Measurements from ENCODE around the gene NBEAL2. TPM values are rescaled to one million over a fixed set of nuclear protein-coding genes. Genes with fewer than 3 reads are reported as not detected.

NBEAL2 gene
- total RNA-seq, 4 donors from 2014 or later, result 4.1 to 8.7 (median 7.5) TPM

- no peaks in the 10 kb centered on the region for H3K36me3 ChIP-seq
- no peak for DNase-seq
Observed at GRCh38 chr3:46989146-46989810, 9.8 kb downstream of the NBEAL2 start.

GRCh38 chr3:46990573-46991374 lies 11.3 kb downstream of the NBEAL2 start:
- in situ Hi-C loops (cut with MboI; ENCODE audit: low sequenced_read_pairs in 4 of 4), result no loop called here
- Histone ChIP-seq H3K9me3 (no peaks in the 10 kb centered on the region), H3K36me3 (peaks cover 0 to 3% of the 10 kb centered on the region in 2 donors), H3K4me1 (no peaks in the 10 kb centered on the region), H3K4me3 (no peak overlapping the region), H3K27me3 (no peaks in the 10 kb centered on the region), H3K27ac (no peak overlapping the region)
- TF ChIP-seq CTCF (IDR thresholded peaks at IDR 0.05 in 4 of 5, conservative IDR thresholded peaks at IDR 0.05 in 1 of 5) (no peak), POLR2A (IDR thresholded peaks at IDR 0.05) (no peak)
- DNase-seq, result no peak
- intact Hi-C loops (cut with DNase I; ENCODE audit: low total_unique reads), result no loop called here
- ATAC-seq, result no peak

More at GRCh38 chr3:46989146-46989810, 9.8 kb downstream of the NBEAL2 start:
- no peak for TF ChIP-seq CTCF (IDR thresholded peaks at IDR 0.05 in 4 of 5, conservative IDR thresholded peaks at IDR 0.05 in 1 of 5)
- no peak for TF ChIP-seq POLR2A (IDR thresholded peaks at IDR 0.05)
- in situ Hi-C loops (cut with MboI; ENCODE audit: low sequenced_read_pairs in 4 of 4), result loop anchor here in 1 of 4 donors (10.0 kb wide), 1 partner anchor 74 kb away; no protein-coding TSS in a partner anchor
- intact Hi-C loops (cut with DNase I; ENCODE audit: low total_unique reads), result no loop called here
- Histone ChIP-seq H3K4me3 (no peak overlapping the region), H3K4me1 (no peaks in the 10 kb centered on the region), H3K27me3 (no peaks in the 10 kb centered on the region), H3K9me3 (no peaks in the 10 kb centered on the region), H3K27ac (no peak overlapping the region)
- no peak for ATAC-seq

GRCh38 chr3:46991406-46992165 lies 12.1 kb downstream of the NBEAL2 start:
- Histone ChIP-seq H3K36me3 (peaks cover 0 to 3% of the 10 kb centered on the region in 2 donors), H3K4me1 (no peaks in the 10 kb centered on the region), H3K4me3 (no peak overlapping the region), H3K9me3 (no peaks in the 10 kb centered on the region), H3K27me3 (no peaks in the 10 kb centered on the region), H3K27ac (no peak overlapping the region)
- DNase-seq (no peak), ATAC-seq (no peak)
- no peak for TF ChIP-seq CTCF (IDR thresholded peaks at IDR 0.05 in 4 of 5, conservative IDR thresholded peaks at IDR 0.05 in 1 of 5)
- TF ChIP-seq POLR2A (IDR thresholded peaks at IDR 0.05), result no peak
- intact Hi-C loops (cut with DNase I; ENCODE audit: low total_unique reads), result no loop called here
- in situ Hi-C loops (cut with MboI; ENCODE audit: low sequenced_read_pairs in 4 of 4), result no loop called here

GRCh38 chr3:46992231-46992630 lies 12.8 kb downstream of the NBEAL2 start:
- intact Hi-C loops (cut with DNase I; ENCODE audit: low total_unique reads), result no loop called here
- no peak overlapping the region for H3K4me3 ChIP-seq
- in situ Hi-C loops (cut with MboI; ENCODE audit: low sequenced_read_pairs in 4 of 4), result no loop called here
- H3K27ac ChIP-seq, result no peak overlapping the region
- H3K4me1 ChIP-seq, result no peaks in the 10 kb centered on the region
- H3K27me3 ChIP-seq, result no peaks in the 10 kb centered on the region
- no peak for DNase-seq
- TF ChIP-seq CTCF (IDR thresholded peaks at IDR 0.05 in 4 of 5, conservative IDR thresholded peaks at IDR 0.05 in 1 of 5), result no peak
- TF ChIP-seq POLR2A (IDR thresholded peaks at IDR 0.05), result no peak
- no peak for ATAC-seq
- H3K9me3 ChIP-seq, result no peaks in the 10 kb centered on the region
- peaks cover 0 to 3% of the 10 kb centered on the region in 2 donors for H3K36me3 ChIP-seq

All from gastrocnemius medialis (tissue), 4 donors.